IPS-18a (cell line): Measurements from ENCODE around the gene UBE2J1.

Source experiments
- H3K27ac ChIP-seq: one replicate; pipeline ENCODE4 v1.5.1; 2013; ENCODE audit warnings: low read length
- H3K27me3 ChIP-seq: one replicate; pipeline ENCODE4 v1.6.1; 2013; ENCODE audit warnings: mild to moderate bottlenecking, low read length; ENCODE audit not compliant: control insufficient read depth, insufficient read depth
- H3K36me3 ChIP-seq: one replicate; pipeline ENCODE4 v1.6.1; 2013; ENCODE audit warnings: low read depth, low read length; ENCODE audit not compliant: control insufficient read depth
- H3K4me1 ChIP-seq: one replicate; pipeline ENCODE4 v1.6.1; 2013; ENCODE audit warnings: low read depth, low read length; ENCODE audit not compliant: control insufficient read depth
- H3K4me3 ChIP-seq: one replicate; pipeline ENCODE4 v1.5.1; 2013; ENCODE audit warnings: low read length
- H3K9ac ChIP-seq: one replicate; pipeline ENCODE4 v1.6.1; 2013; ENCODE audit warnings: mild to moderate bottlenecking, low read length, moderate library complexity
- H3K9me3 ChIP-seq: one replicate; pipeline ENCODE4 v1.6.1; 2013; ENCODE audit warnings: low read depth, low read length; ENCODE audit not compliant: control insufficient read depth

The UBE2J1 gene

GRCh38 chr6:89346433-89346832 is 6.1 kb downstream of the UBE2J1 start:
- Histone ChIP-seq H3K4me1 (peaks cover 6% of the 10 kb centered on the region), H3K9me3 (no peaks in the 10 kb centered on the region), H3K36me3 (no peaks in the 10 kb centered on the region), H3K9ac (no peak overlapping the region), H3K4me3 (no peak overlapping the region), H3K27me3 (peaks cover 2% of the 10 kb centered on the region), H3K27ac (no peak overlapping the region)

DNA sequence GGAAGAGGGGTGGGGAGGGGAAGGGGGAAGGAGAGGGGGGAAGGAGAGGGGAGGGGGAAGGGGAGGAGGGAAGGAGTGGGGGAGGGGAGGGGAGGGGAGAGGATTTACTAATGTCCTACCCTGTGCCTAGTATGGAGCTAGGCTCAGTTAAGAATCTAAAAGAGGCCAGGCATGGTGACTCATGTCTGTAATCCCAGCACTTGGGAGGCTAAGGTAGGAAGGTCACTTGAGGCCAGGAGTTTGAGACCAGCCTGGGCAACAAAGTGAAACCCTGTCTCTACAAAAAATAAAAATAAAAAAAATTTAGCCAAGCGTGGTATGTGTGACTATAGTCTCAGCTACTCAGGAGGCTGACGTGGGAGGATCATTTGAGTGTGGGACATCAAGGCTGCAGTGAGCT is 13.0 kb downstream of the UBE2J1 start:
- Histone ChIP-seq H3K27me3 (no peaks in the 10 kb centered on the region), H3K9me3 (no peaks in the 10 kb centered on the region), H3K27ac (no peak overlapping the region), H3K9ac (no peak overlapping the region), H3K4me1 (no peaks in the 10 kb centered on the region), H3K36me3 (peaks cover 9% of the 10 kb centered on the region), H3K4me3 (no peak overlapping the region)

DNA sequence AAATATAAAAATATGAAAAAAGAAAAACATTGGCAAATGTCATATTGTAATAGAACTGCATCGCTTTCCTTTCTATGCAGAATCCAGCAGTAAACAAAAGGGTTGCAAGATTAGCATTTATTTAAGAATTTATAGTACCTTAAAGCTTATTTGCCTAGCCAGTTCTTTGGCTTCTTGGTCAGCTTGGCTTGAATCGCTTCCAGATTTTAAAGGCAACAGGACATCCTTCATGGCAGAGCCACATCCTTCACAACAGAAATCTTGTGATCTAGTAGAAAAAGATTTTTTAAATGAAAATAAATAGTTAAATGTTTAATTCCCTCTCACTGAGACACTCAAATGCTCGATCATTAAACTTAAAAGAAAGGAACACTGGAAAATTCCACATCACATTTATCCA is 17.4 kb downstream of the UBE2J1 start:
- no peak overlapping the region for H3K9ac ChIP-seq
- no peaks in the 10 kb centered on the region for H3K4me1 ChIP-seq
- no peaks in the 10 kb centered on the region for H3K27me3 ChIP-seq
- H3K4me3 ChIP-seq: no peak overlapping the region
- H3K27ac ChIP-seq: no peak overlapping the region
- no peaks in the 10 kb centered on the region for H3K9me3 ChIP-seq
- peaks cover 21% of the 10 kb centered on the region for H3K36me3 ChIP-seq

- Histone ChIP-seq H3K9ac (no peak overlapping the region), H3K27ac (no peak overlapping the region), H3K4me3 (no peak overlapping the region), H3K36me3 (peaks cover 17% of the 10 kb centered on the region), H3K9me3 (no peaks in the 10 kb centered on the region), H3K27me3 (no peaks in the 10 kb centered on the region), H3K4me1 (no peaks in the 10 kb centered on the region)
Measured at GRCh38 chr6:89330910-89331309, 21.6 kb downstream of the UBE2J1 start.

GRCh38 chr6:89328976-89329375 is 23.5 kb downstream of the UBE2J1 start:
- Histone ChIP-seq H3K4me1 (no peaks in the 10 kb centered on the region), H3K27ac (no peak overlapping the region), H3K9ac (no peak overlapping the region), H3K4me3 (no peak overlapping the region), H3K9me3 (no peaks in the 10 kb centered on the region), H3K27me3 (no peaks in the 10 kb centered on the region), H3K36me3 (peaks cover 17% of the 10 kb centered on the region)

- Histone ChIP-seq H3K9ac (no peak overlapping the region), H3K4me3 (no peak overlapping the region), H3K27ac (no peak overlapping the region), H3K36me3 (peaks cover under 1% of the 10 kb centered on the region), H3K9me3 (peaks cover 5% of the 10 kb centered on the region), H3K4me1 (no peaks in the 10 kb centered on the region), H3K27me3 (no peaks in the 10 kb centered on the region)
Measured at GRCh38 chr6:89324304-89324703, 28.2 kb downstream of the UBE2J1 start.

- H3K9me3 ChIP-seq: peaks cover 5% of the 10 kb centered on the region
- no peak overlapping the region for H3K9ac ChIP-seq
- H3K36me3 ChIP-seq: no peaks in the 10 kb centered on the region
- H3K4me3 ChIP-seq: no peak overlapping the region
- H3K27me3 ChIP-seq: no peaks in the 10 kb centered on the region
- H3K27ac ChIP-seq: no peak overlapping the region
- no peaks in the 10 kb centered on the region for H3K4me1 ChIP-seq
Measured at GRCh38 chr6:89323511-89323971, 29.0 kb downstream of the UBE2J1 start.

DNA sequence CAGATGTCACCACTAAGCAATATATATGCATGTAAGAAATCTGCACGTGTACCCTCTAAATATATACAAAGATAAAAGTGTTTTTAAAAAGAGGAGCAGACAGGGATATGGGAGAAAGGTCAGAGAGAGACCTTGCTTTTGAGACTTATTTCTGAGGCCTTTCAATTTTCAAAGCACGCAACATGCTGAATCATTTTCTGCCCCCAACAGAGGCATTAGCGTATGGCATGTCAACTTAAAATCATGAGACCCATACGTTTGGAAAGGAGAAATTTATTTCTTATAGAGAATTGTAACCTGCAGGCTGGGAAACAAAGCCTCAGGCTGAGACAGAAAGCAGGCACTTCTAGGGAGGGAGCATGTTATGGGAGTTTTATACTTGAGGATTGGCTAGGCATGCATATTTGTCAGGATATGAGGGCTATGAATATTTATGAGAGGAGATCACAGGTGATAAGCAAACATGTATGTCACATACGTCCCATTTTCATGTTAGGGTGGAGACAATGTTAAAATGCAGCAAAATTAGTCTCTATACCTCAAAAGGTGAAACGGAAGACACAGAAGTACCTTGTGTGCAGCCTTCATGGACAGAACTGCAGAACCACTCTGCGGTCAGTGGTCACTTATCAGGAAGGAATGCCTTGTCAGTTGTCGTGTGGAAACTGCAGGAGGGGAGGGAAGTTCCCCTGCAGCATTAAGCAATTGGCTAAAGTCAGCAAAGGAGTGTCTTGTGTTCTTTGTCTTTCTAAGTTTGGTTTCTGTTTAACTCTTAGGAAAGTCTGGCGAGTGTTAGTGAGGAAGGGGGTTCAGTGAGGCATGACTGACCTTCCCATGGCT is 31.2 kb downstream of the UBE2J1 start:
- Histone ChIP-seq H3K9me3 (peaks cover 5% of the 10 kb centered on the region), H3K4me1 (peaks cover 7% of the 10 kb centered on the region), H3K27me3 (no peaks in the 10 kb centered on the region), H3K36me3 (no peaks in the 10 kb centered on the region), H3K4me3 (no peak overlapping the region), H3K27ac (no peak overlapping the region), H3K9ac (no peak overlapping the region)

- Histone ChIP-seq H3K4me3 (no peak overlapping the region), H3K9me3 (peaks cover 5% of the 10 kb centered on the region), H3K9ac (no peak overlapping the region), H3K27me3 (no peaks in the 10 kb centered on the region), H3K27ac (no peak overlapping the region), H3K36me3 (no peaks in the 10 kb centered on the region), H3K4me1 (peaks cover 7% of the 10 kb centered on the region)
Measured at GRCh38 chr6:89320012-89320559, 32.4 kb downstream of the UBE2J1 start.

DNA sequence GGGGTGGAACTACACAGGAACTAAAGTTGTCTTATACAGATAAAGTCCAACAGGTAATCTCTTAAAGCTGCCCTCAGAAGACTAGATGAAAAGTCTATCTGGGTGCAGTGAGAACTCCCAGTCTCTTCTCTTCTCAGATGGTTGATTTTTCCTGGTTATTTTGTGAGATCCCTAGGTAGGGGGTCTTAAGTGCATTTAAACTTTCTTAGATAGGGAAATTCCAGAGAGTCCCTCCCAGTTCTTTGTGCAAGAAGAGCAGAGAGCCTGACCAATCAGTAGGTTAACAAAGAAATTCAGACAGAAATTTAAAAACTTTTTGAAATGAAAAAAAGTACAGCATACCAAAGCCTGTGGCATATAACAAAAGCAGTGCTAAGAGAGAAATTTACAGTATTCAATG is 35.5 kb downstream of the UBE2J1 start:
- Histone ChIP-seq H3K4me1 (peaks cover 9% of the 10 kb centered on the region), H3K9me3 (peaks cover 5% of the 10 kb centered on the region), H3K4me3 (no peak overlapping the region), H3K27ac (no peak overlapping the region), H3K27me3 (no peaks in the 10 kb centered on the region), H3K36me3 (no peaks in the 10 kb centered on the region), H3K9ac (no peak overlapping the region)

GRCh38 chr6:89315249-89315885 is 37.2 kb downstream of the UBE2J1 start, which contains the start of gene GABRR2:
TSS of gene GABRR2 (minus strand) at chr6:89315299. CDS start at chr6:89315165, 134 bp downstream.
- Histone ChIP-seq H3K27ac (no peak within 1 kb of the TSS), H3K4me3 (no peak within 1 kb of the TSS), H3K27me3 (no peaks in the 10 kb centered on the region), H3K9ac (no peak within 1 kb of the TSS), H3K4me1 (peaks cover 12% of the 10 kb centered on the region), H3K9me3 (peaks cover 3% of the 10 kb centered on the region), H3K36me3 (no peaks in the 10 kb centered on the region)
